ENCODE results near the gene PLXNA4.

Gene PLXNA4

DNA sequence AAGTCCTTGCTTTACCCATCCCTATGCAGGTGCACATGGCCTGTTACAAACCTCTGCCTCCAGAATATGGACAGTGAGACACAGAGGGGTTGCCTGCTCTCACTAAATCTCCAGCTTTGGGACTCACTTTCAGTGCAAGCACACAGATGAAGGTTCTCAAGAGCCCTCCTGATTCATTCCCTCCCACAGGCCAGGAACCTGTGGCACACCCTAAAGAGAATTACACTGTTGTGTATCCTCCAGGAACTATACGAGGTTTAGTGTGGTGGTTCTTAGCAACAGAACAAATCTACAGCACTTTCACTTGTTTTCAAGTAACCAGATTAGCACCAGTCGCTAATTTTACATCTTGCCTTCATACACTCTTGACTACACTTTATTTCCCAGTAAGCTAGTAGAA is 192.3 kb downstream of the PLXNA4 start:
- no peak for DNase-seq

DNA sequence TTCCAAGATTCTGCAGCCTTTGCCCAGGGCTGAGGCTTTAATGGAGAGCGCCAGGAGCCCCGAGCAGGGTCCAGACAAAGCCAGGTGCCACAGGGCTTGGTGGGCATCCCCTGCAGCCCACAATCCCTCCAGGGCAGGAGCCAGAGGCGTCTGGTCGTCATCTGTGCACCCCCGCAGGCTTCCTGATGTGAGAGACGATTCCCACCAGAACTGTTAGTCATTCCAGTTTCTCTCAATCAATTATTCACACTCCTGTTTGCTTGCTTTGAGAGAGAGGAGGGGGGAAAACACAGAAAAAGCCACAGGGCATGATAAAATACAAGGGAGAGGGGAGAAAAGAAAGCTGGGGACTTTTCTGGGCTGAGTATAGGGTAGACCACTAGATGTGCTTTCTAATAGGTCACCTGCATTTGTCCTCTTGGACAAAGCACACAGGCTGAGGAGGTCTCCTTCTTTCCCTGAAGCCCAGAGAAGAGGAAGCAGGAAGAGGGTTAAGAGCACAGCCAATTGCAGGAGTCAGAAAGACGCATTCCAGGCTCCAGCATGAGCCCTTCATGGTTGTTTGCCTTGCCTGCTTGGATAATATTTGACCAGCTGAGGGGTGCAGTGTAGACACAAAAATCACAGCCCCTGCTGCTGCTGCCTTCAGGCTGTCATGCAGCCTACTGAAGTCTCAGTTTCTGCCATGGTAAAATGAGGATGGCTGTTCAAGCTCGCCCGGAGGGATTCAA is 194.4 kb downstream of the PLXNA4 start:
- no peak for DNase-seq

DNA sequence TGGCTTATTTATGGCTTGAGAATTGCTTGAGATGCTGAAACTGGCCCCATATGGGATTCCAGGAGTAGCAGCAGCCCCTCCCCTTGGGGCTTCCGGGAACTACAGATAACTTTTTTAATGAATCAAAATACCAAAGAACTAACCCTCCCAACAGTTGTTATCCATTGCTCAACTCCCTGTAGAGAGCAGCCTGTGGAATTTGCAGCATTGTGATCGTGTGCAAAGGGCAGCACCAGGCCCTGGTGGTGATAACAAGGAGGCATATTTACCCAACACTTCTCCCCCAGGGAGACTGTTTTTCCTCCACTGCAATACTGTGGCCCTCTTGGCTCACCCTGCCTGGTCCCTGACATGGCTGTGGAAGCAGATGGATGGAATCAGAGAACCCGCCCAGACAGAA is 196.2 kb downstream of the PLXNA4 start:
- DNase-seq = no peak

DNA sequence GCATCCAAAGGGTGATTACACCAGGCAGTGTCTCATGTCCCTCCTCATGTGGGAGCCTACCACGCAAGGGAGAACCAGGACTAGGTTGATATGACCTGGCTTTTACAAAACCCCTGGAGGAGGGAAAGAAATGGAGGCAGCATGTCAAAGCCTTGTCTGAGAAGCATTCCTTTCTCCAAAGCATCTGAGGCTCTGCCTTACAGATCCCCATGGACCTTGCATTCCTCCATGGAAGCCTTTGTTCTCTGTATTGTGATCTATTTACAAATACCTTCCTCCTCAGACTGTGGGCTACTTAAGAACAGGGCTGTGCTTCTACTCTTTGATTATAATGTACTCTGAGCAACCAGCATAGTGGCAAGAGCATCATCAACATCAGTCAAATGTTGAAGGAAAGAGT is 197.0 kb downstream of the PLXNA4 start:
- DNase-seq = no peak

DNA sequence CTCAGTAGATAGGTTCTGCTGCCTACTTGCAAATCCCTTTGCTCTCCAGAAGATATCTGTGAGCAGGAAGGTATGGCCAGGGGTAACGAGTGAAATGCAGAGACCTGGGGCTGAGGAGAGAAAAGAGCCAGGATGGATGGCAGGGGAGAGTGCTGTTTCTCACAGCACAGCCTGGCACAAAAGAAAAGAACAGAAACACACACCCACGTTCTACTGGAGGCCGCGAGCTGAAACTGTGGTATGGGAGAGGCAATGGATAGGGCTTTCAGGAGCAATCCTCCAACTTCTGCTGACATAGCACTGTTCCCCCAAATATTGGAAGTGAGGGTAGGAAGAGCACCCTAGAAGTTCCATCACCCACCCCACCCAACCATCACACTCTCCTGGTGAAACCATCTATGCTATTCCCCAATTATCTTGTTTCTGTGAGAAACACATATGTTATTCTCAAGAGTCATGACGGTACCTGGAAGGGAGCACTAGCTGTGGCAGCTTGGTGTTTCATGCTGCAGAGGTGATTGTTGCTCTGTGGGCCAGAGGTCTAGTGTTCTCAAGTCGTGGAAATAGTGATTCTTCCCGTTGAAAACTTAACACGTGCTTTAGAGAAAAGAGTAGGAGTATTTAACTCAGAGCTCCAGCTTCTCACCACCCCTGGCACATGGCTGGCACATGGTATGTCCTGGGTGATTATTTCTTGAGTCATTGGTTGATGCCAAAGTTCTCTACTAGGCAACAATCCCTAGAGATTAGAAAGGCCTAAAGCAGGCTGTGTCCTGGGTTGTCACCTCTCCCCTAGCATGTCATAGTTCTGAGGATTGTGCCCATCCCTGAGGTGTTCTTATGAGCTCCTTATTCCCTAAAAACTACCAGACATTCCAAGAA is 198.3 kb downstream of the PLXNA4 start:
- DNase-seq = no peak

DNA sequence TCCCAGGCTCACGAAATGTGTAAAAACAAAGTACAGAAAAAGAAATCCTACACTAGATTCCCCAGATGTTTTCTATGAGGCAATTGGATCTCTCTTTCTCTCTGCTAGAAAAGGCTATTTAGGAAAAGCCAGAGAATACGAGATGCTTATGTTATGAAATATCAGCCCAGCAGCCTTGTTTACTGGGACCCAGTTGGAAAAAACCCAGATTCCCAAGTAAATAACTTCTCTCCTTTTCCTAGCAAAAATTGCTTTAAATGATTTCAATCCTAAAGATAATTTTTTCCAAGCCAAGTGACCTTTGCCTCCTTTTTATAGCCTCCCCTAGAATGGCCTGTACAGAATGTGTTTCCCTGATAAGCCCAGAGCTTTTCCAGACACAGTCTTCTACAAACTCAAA is 199.3 kb downstream of the PLXNA4 start:
- DNase-seq = no peak

DNA sequence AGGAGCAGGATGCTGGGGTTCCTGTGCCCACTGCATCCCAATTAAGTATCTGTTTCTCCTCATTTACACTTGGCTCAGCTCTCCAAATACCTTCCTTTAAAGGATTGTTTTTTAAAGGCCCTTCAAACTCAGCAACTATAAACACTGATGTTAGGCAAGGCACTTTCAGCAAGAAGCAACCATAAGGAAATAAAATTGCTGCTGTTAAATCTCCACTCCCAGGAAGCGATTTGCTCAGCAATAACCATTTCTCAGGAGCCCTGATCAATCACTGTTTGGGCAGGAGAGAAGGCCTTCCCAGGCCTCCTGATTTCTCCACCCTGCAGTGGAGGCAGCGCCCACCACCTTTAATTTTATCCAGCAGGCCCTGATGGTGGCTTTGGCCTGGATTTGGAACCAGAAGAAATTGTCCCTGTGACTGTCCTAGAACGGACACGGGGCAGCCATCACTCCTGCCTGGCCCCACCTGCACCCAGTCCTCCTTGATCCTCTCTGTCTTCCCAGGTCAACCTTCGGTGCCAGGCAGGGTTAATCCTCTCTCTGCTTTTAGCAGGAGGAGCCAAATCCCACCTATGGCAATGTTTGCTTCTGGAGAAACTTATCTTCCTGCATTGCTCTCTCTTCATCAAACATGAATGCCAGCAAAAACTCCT is 199.8 kb downstream of the PLXNA4 start:
- no peak for DNase-seq

DNA sequence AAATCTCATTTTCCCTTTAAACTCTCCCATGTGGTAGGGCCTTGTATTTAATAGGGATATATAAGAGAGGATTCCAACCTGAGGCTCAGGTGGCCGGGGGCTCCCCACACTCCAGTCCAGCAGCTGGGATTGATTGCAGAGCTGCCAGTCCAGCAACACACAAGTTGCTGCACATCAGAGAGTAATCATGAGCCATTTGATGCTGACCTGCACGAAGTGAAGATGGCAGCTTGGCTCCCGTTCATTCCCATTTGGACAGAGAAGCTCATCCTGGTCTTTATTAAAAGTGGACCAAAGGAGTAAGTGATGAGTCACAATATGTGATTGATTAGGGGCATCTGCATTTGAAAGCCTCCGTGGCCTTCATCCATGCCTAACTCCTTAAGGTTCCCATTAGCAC is 202.4 kb downstream of the PLXNA4 start:
- no peak for DNase-seq

DNA sequence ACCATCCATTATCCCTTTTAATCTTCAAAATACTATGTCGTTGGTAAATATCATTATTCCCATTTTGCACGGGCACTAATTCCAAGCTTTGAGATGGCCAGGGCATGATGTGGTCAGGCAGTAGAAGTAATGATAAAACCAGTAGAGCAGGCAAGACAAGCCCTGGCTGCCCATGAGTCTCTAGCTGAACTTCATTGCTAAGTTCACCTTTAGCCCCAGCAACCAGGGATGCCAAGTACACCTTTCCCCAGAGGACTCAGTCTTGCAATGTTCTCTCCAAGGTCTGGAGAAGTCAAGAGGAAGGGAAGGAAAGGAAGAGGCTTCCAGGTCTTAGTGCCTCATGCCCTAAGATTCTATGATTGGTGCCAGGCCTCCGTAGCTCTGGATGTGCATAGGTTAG is 203.2 kb downstream of the PLXNA4 start:
- DNase-seq = no peak

DNA sequence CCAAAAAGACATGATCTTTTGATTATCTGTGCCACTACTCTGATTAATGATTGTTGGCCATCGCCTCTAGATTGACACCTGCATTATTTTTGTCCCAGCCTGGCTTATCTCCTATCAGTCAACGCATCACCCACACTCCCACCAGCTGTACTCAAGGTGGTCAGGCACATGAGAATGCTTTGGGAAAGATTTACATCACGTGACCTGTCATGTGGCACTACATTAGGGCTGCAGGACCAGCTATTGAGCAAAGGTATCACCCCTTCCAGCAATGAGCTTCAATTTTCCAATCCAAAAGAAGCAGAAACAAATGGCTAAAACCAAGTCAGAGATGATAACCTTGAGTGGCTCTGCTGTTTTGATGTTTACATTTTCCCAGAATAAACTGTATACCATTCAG is 204.3 kb downstream of the PLXNA4 start:
- DNase-seq = no peak

DNA sequence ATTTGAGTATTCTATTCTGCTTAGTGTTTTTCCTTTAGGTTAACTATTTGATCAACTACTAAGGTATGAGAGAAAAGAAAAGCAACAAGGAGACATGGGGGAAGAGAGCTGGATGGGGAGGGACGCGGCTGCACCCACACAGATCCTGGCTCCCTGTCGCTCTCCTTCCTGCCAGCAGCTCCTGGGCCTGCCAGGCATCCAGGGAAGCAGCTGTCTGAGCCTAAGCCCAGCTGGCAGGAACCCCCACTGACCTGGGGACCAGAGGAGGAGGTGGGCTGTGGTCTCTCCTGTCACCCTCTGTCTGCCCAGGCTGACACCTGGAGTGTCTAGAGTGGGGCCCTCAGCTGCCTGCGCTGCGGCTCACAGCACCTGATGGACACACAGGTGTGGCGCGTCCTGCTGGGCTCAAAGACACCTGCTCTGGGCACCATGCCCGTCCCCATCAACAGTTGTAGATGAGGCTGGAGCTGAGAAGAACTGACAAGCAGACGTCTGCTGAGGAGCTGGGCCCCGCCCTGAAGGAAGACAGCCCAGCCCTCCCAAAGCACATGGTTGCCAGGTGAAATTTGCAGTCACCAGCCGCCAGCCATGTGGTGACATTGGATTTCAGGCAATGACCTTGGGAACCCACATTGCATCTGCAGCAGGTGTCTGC is 207.9 kb downstream of the PLXNA4 start:
- DNase-seq = no peak

DNA sequence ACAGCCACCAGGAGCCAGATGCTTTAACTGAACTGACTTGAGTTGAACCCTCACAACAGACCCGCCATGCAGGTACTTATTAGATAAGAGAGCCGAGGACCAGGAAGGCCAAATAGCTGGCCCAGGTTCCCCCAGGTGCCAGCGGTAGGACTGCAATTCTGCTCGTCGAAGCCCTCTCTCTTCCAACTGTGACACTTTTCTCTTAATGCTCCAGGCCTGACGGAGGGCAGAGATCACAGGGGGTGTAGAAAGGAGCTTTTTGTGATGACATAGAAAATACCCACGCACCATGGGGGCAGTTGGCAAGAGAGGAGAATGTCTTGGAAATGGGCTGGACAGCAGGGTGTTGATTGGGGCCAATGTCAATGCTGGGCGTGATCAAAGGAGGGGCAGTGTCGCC is 208.5 kb downstream of the PLXNA4 start:
- no peak for DNase-seq

DNA sequence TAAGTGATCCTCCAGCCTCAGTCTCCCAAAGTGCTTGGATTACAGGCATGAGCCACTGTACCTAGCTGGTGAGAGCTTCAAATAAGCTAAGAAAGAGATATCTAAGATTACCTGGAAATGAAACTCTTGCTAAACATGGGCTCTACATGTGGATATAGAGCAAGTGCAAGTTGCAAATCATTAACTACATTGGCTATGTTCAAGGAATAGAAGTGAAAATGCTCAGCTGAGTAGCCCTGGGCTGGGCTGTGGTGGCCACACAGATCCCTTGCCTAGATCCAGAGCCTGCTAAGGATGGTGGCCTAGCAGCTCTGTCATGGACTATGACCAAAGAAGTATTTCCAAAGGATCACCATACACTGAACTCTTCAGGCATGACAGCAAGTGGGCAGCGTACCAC is 209.3 kb downstream of the PLXNA4 start:
- DNase-seq = no peak

DNA sequence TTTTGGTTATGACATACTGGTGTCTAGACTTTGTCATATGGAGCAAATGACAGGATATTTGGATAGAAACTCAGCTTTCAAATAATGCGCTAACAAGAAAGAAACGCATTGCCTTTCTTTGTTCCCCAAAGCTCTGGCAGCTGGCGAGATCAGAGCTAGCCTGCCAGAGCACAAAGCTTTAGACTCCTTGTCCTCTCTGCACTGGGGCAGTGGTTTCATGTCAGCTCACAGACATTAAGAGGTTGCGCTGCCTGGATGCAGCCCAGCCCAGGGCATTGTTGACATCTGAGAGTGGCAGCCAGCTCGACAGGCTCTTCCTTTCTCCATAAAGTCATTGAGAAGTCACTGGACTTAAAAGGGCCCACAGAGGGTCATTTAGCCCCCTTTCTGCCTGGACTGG is 212.0 kb downstream of the PLXNA4 start:
- no peak for DNase-seq

DNA sequence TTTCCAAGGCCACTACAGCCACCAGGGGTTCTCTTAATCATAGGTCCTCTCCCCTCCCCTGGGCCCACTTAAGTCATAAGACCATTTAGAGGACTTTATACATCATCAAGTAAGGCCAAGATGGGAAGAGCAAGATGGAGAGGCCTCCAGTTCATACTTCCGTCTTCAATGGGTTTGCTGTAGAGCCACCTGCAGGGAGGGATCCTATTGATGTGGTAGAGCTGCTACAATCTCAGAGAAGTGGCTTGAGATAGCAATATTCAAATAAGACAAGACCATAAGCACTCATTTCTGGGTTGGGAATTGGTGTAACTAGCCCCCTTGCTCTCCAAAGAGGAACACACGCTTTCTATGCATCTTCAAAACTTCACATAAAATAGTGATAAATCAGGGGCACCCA is 214.2 kb downstream of the PLXNA4 start:
- no peak for DNase-seq

DNA sequence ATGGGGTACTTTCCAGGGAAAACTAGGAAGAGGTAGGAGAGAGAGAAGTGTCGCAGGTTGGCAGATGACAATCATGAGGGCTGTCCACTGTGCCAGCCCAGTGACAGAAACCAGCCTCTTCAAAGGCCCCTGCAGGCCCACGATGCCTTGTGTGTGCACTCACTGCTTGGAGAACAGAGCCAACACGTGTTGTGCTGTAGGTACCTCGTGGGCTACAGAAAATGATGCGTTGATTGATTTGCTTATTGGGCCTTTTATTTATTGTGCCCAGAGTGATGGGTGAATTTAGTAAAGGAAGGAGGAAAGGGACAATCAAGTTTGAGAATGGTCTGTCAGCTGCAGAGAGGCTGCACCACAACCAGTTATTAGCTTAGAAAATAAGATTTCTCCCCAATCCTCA is 215.1 kb downstream of the PLXNA4 start:
- DNase-seq = no peak

DNA sequence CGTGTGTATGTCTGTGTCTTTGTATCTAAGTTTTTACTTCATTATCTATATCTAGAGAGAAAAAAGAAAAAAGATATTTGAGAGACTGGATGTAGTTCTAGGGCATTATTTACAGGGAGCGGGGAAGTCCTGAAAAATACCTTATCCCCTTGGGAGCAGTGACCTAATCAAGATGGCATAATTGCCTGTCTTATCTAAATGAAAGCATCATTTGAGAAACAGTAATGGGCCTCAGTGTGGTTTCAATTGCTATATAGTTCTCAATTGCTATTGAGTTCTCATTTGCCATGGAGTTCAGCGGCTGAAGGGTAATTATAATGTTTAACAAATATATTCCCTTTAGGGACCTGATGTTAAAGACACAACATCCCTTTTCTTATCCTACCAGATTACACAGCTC is 216.5 kb downstream of the PLXNA4 start:
- DNase-seq = no peak

DNA sequence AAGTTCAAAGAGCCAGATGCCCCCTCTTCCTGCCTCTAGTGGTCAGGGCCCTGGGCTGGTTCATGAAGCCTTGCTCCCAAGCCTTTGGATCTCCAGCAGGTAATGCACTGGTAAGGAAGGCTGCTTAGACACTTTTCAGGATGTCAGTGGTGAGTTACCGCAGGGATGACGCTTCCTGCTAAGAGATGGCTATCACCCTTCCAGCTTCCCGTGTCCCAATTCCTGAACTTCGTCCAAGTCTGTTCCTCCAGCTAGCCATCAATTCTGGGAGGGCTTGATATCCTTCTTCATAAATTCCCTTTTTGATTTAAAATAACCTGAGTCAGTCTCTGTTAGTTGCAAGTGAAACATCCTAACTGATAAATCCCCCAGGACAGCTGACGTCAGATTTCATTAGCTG is 221.2 kb downstream of the PLXNA4 start:
- no peak for DNase-seq

DNA sequence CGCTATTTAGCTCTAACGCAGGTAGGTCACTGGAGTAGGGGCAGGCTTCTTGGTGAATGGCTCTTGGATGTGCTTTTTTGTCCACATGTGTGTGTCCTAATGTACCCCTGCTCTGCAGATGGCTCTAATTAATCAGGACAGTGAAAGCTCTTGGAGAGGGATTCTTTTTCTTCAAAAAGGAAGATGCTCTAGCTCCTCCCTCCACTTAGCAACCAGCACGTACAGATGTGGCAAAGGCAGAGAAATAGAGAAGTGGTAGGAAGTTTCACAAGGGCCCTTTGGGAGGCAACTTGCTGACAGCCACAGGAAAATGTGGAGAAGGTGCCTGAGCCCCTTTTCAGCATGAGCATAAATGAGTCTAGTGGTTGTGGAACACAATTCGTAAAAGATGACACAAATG is 221.7 kb downstream of the PLXNA4 start:
- no peak for DNase-seq

DNA sequence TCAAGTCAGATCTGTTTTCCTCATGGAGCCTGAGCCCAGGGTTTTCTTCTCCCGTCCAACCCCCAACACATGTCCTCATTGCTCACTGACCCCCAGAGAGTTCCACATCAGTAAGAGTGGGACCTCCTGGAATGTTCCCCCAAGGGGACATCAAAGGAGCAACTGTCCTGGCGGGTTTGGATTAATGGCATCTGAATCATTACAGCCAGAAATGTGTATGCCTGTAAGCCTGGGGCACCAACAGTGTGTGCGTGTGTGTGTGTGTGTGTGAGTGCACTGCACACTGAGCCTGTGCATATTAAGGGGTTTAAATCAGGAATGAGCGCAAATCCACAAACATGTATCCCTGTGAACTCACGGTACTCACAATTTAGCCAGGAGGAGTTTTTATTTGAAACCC is 222.3 kb downstream of the PLXNA4 start:
- no peak for DNase-seq

DNA sequence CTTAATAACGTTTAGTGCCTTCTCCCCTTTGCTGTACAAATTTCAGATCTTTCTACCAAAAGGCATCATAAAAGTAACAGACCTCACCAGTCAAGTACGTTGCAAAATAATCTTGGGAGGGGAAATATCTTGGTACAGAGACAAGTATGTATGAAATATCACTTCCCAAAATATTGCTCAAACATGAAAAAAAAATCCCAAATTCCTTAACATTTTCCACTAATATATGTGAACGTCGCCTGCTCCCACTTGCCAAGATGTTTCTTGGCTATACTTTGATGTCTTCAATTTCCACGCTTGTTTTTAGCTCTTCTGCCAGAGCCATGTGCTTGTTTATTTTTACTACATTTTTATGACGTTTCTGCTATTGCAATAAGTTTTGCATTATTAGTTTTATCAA is 223.5 kb downstream of the PLXNA4 start:
- DNase-seq = no peak

DNA sequence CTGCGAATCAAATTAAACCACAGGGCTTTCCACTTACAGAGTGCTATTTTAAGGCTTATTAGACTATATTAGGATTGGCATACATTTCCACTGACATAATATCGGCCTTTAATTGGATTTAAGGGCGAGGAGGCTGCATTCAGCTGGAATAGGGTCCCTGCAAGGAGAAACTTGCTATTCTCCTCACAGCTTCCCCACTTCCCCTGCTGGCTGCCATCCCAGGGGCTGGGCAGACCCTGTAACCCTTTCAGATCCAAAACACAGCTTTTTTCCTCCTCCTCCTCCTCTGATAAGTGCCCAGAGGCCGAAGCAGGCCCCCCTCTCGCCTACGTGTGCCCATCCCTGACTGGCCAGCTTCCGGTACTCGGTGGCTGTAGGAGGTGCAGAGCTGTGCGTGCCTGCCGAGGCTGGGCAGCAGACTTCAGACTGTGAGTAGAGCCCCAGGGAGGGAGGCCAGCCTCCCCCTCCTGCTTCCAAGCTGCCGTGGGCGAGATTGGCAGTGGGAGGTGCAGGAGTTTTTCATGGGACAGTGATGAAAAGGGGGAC is 224.2 kb downstream of the PLXNA4 start:
- no peak for DNase-seq

DNA sequence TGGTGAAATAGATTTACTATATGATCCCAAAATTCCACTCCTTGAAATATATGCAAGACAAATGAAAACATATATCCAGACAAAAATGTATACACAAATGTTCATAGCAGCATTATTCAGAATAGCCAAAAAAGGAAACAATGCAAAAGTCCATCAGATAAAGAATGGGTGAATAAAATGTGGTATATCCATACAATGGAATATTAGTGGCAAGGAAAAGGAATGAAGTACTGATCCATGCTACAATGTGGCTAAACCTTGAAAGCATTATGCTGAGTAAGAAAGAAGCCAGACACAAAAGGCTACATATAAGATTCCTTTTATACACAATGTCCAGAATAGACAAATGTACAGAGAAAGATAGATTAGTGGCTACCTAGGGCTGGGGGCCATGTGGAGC is 225.5 kb downstream of the PLXNA4 start:
- no peak for DNase-seq
